Kidney (tissue), 14 donors: Measurements from ENCODE around the gene OR51B2. TPM values are rescaled to one million over a fixed set of nuclear protein-coding genes. Genes with fewer than 3 reads are reported as not detected.
A peak's percentile ranks its signal among the peaks of the same experiment; 100 is the strongest.
"Not testable (repeated sequence)": the region's sequence is repeated elsewhere in the genome, so short reads cannot be mapped to it uniquely, and the experiment has no call there.

Source experiments
- DNase-seq, 5 donors: peaks; one replicate each; pipeline ENCODE4 v3.0.0-alpha.2; 2013 to 2020
- FAIRE-seq: peaks from 2 replicates; lab custom pipeline; 2012; peaks lifted over from hg19 to GRCh38; lab: Jason Lieb, UNC
- H3K27ac ChIP-seq, 2 donors: one replicate each; pipeline ENCODE4 v1.7.0; 2013; ENCODE audit warnings: low read depth in 2 of 2, low read length in 2 of 2, inconsistent platforms in 1 of 2
- H3K27me3 ChIP-seq: one replicate; pipeline ENCODE4 v1.7.1; 2013; ENCODE audit warnings: low read length, inconsistent platforms; ENCODE audit not compliant: control insufficient read depth, insufficient read depth
- H3K36me3 ChIP-seq, 3 donors: one replicate each; pipeline versions ENCODE4 v1.7.0 to v1.7.1; 2013; ENCODE audit warnings: low read length in 3 of 3, control low read depth in 1 of 3, inconsistent platforms in 1 of 3; ENCODE audit not compliant: insufficient read depth in 3 of 3, control insufficient read depth in 2 of 3
- H3K4me1 ChIP-seq, 3 donors: one replicate each; pipeline versions ENCODE4 v1.7.0 to v1.7.1; 2013; ENCODE audit warnings: low read length in 3 of 3, inconsistent platforms in 1 of 3, low read depth in 1 of 3; ENCODE audit not compliant: control insufficient read depth in 2 of 3, insufficient read depth in 2 of 3
- H3K4me3 ChIP-seq, 3 donors: one replicate each; pipeline versions ENCODE4 v1.7.0 to v1.8.1; 2013; ENCODE audit warnings: low read length in 3 of 3, control low read depth in 1 of 3, inconsistent platforms in 1 of 3
- H3K9ac ChIP-seq, 3 donors: one replicate each; pipeline versions ENCODE4 v1.7.0 to v1.7.1; 2013; ENCODE audit warnings: low read length in 3 of 3, control low read depth in 1 of 3, inconsistent platforms in 1 of 3
- H3K9me3 ChIP-seq, 3 donors: one replicate each; pipeline versions ENCODE4 v1.7.0 to v1.7.1; 2013; ENCODE audit warnings: low read length in 3 of 3, control low read depth in 1 of 3, inconsistent platforms in 1 of 3; ENCODE audit not compliant: control insufficient read depth in 2 of 3, insufficient read depth in 1 of 3
- CTCF ChIP-seq: IDR thresholded peaks from 3 replicates; pipeline ENCODE4 v1.5.1; 2012; ENCODE audit warnings: mild to moderate bottlenecking, moderate library complexity, borderline replicate concordance; ENCODE audit not compliant: insufficient read depth; ENCODE audit errors: extremely low read depth
- intact Hi-C: fragments of 100-400 bp; cut with DNase I; formaldehyde crosslinking; loops from one replicate; pipeline ENCODE4 v1.11.1; 2022
- polyA plus RNA-seq: library from polyadenylated mRNA; stranded (reverse); fragments of 350-450 nt; fragmentation: Illumina TruSeq; extraction: RNeasy Lipid Tissue Mini Kit (QIAGEN cat#74804); gene quantifications from one replicate; pipeline ENCODE4 v1.2.3, GENCODE V29; 2014; ENCODE audit warnings: low read depth, low replicate concordance; ENCODE audit not compliant: insufficient read depth
- total RNA-seq: library from RNA; stranded (reverse); fragmentation: NEBNext Ultra II Directional; extraction: Animal tissue kit (Norgen Biotek cat#: 25700); gene quantifications from one replicate; pipeline ENCODE4 v1.2.1, GENCODE V29; 2021
- donor health status: control.
- donor health status: control.
- donor health status: control.
- donor health status: control.
- donor health status: control.
- donor health status: DM: yes; HTN: yes; CAD: no.
- donor health status: Normal renal cell carcinoma (clear cell type).

Gene OR51B2
- total and polyA plus RNA-seq, 2 donors from 2014 or later = not detected

GRCh38 chr11:5335170-5335569 is 11.1 kb upstream of the OR51B2 start:
- intact Hi-C loops = no loop called here
- no peak for TF ChIP-seq CTCF
- Histone ChIP-seq H3K9me3 (no peaks in the 10 kb centered on the region), H3K27ac (no peak overlapping the region), H3K27me3 (no peaks in the 10 kb centered on the region), H3K36me3 (no peaks in the 10 kb centered on the region), H3K9ac (no peak overlapping the region), H3K4me3 (no peak overlapping the region), H3K4me1 (no peaks in the 10 kb centered on the region)
- no peak for DNase-seq
- FAIRE-seq = no peak

GRCh38 chr11:5317292-5317691 is 6.8 kb downstream of the OR51B2 start:
- H3K9ac ChIP-seq = no peak overlapping the region
- no peaks in the 10 kb centered on the region for H3K36me3 ChIP-seq
- intact Hi-C loops = no loop called here
- no peak for FAIRE-seq
- H3K27ac ChIP-seq = no peak overlapping the region
- no peaks in the 10 kb centered on the region for H3K4me1 ChIP-seq
- no peak overlapping the region for H3K4me3 ChIP-seq
- H3K9me3 ChIP-seq = no peaks in the 10 kb centered on the region
- no peaks in the 10 kb centered on the region for H3K27me3 ChIP-seq
- DNase-seq = no peak
- no peak for TF ChIP-seq CTCF

GRCh38 chr11:5313326-5314023 is 10.6 kb downstream of the OR51B2 start:
- FAIRE-seq, H3K4me3 ChIP-seq, H3K27ac ChIP-seq, H3K27me3 ChIP-seq, DNase-seq, H3K9me3 ChIP-seq, H3K9ac ChIP-seq, H3K4me1 ChIP-seq, H3K36me3 ChIP-seq, intact Hi-C loops: not testable (repeated sequence)

GRCh38 chr11:5310423-5310822 is 13.7 kb downstream of the OR51B2 start:
- DNase-seq = no peak
- peak; percentile 6 for FAIRE-seq
- Histone ChIP-seq H3K9me3 (no peaks in the 10 kb centered on the region), H3K4me3 (no peak overlapping the region), H3K4me1 (no peaks in the 10 kb centered on the region), H3K27me3 (no peaks in the 10 kb centered on the region), H3K9ac (no peak overlapping the region), H3K27ac (no peak overlapping the region), H3K36me3 (no peaks in the 10 kb centered on the region)
- TF ChIP-seq CTCF = no peak
- intact Hi-C loops = no loop called here
